ENCODE results near the gene CHMP6. TPM values are rescaled to one million over a fixed set of nuclear protein-coding genes. Genes with fewer than 3 reads are reported as not detected.

Gene CHMP6
- total RNA-seq, result 10 to 100 TPM; 40.1 to 47.6 TPM
- 10 to 100 TPM; 41.3 to 43.2 (median 41.6) TPM for polyA plus RNA-seq
- 8.4 to 27.7 (median 21.9) reads per million in 6 experiments for total RNA-seq

DNA sequence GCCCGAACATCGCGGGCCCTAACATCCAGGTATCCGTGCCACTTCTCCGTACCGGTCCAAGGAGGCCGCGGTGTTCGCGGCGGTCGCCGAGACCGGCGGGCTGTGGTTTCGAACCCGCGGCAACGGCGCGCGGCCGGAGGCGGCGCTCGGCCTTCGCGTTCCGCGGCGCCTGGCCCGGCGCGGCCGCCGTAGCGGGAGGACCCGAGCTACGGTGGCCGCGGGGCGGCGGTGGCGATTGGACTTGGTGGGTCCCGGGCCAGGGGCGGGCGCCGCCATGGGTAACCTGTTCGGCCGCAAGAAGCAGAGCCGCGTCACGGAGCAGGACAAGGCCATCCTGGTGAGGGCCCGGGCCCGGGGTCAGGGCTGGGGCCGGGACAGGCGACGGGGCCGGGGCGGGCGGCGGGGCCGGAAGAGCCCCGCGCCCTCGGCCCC lies at the start of gene CHMP6:
Gene CHMP6, plus strand, starts transcription at position 197 of the 432 bp plus-strand sequence. Its CDS starts 78 bp downstream, at position 275.
- POLR2A ChIA-PET, result interaction anchor here (0.6 to 4.6 kb wide), 8 partner anchors 13 to 537 kb away, joined by 3 to 29 read pairs (median 3); no protein-coding TSS in a partner anchor
- Mint-ChIP-seq H3K4me3 (peak within 1 kb of the TSS; percentile 78 to 89 (median 80)), H3K27me3 (no peaks in the 10 kb centered on the region), H3K9me3 (no peaks in the 10 kb centered on the region), H3K4me1 (peaks cover 12 to 45% (median 29%) of the 10 kb centered on the region in 4 donors), H3K27ac (peak within 1 kb of the TSS; percentile 79 to 90 (median 86)), H3K36me3 (peaks cover 0 to 13% (median 5%) of the 10 kb centered on the region in 3 donors)
- DNase-seq (peak; percentile 44 to 87 (median 72)), ATAC-seq (peak; percentile 67 to 73)

DNA sequence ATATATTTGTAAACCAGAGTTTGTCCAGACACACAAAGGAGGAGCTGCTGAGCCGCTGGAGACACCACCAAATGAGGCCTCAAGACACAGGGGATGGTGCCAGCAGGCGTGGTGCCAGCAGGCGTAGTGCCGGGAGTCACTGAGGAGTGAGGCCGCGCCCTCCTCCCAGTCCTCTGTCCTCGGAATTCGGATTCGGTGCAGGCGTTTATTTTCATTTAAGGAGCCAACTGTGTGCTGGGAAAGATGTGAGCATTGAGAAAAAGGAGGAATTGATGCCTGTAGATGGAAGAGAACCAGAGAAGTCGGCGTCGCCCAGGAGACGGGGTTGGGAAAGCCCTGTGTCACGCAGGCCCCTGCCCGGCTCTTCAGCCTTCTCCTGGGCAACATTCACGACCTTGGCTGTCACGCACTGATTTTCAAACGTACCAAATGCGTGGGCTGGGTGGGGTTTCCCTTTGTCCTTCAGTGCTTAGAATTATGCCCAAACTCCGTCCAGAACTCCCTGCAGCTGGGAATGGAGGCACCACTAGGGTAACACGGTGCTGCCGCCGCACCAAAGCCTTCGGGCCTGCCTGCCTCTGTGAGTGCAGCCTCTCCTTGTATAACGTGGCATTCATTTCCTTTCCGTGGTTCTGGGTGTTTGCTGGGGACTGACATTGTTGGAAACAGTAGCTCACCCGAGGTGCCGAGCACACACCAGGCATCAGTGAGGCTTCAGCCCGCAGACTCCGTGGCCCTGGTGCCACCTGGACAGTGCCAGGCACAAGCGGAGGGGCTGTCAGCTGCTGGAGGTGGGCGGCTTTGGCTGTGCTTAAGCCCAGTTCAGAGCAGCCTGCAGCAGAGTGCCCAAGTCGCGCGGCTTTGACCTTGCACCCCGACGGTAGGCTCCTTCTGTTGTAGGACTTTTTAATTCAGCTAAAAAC lies 49.0 kb upstream of the CHMP6 start:
- POLR2A ChIA-PET, result no interaction called here
- Mint-ChIP-seq H3K27ac (peak overlapping the region in 1 of 10 donors; percentile 73), H3K36me3 (peaks cover 10 to 38% (median 24%) of the 10 kb centered on the region in 3 donors), H3K27me3 (no peaks in the 10 kb centered on the region), H3K9me3 (no peaks in the 10 kb centered on the region), H3K4me1 (peaks cover 14 to 31% (median 20%) of the 10 kb centered on the region in 4 donors), H3K4me3 (no peak overlapping the region)
- DNase-seq, result peak in 1 of 10 donors; percentile 38
- ATAC-seq, result no peak

DNA sequence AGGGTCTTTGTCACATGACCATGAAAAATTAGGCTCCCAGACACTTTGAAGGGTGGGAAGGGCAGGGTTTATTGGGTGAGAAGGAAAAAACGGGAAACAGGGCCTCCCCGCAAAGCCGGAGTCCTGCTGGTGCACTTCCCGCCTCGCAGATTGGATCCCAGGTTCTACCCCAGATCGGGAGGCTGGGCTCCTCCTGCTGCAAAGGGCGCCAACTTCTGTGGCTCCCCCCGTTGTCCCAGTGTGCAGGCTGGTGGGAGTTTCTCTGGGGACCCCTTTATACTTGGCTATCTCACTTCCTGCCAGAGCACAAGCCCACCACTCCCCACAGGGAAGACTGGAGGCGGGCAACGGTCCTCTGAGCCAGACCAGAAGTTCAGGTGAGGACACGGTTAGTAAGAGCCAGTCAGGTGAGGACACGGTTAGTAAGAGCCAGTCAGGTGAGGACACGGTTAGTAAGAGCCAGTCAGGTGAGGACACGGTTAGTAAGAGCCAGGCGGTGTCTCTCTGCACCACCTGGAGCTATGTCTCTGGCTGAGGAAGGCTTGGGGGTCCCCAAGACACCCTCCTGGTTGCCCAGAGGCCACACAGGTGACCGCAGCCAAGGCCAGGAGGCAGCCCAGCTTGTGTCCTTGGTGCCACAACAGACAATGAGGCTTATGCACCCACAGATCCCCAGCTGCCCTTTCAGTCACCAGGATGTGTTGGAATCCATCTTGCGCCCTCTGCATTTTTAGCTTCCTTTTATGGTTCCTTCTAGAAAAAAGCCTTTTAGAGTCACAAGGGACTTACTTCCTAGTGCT lies 48.1 kb upstream of the CHMP6 start:
- POLR2A ChIA-PET, result no interaction called here
- ATAC-seq, result no peak

DNA sequence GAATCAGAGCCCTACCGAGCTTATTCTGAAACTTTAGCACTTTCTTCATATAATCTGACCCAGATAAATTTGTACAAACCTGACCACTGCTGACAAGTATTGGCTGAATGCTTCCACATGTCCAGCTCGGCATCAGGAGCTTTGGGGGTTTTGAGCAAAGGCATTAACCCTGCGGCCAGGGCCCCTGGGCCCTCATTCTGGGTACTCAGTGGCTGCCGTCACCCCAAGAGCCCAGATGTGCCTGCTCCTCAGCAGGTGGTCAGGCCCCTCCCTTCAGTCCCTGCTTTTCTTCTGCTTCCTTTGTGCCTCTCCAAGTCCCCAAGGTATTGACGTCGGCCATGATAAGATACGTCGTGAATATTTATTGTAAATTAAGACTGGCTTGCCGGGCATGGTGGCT lies 47.3 kb upstream of the CHMP6 start:
- peak in 1 of 10 donors; percentile 44 for DNase-seq
- peaks cover 3 to 16% (median 5%) of the 10 kb centered on the region in 4 donors for H3K4me1 Mint-ChIP-seq
- no peaks in the 10 kb centered on the region for H3K9me3 Mint-ChIP-seq
- H3K27me3 Mint-ChIP-seq, result no peaks in the 10 kb centered on the region
- POLR2A ChIA-PET, result no interaction called here
- no peak for ATAC-seq
- no peak overlapping the region for H3K4me3 Mint-ChIP-seq
- H3K27ac Mint-ChIP-seq, result peak overlapping the region in 1 of 10 donors; percentile 59
- peaks cover 10 to 42% (median 26%) of the 10 kb centered on the region in 3 donors for H3K36me3 Mint-ChIP-seq

More for the DNA sequence above, 48.1 kb upstream of the CHMP6 start:
- Mint-ChIP-seq H3K4me3 (no peak overlapping the region), H3K9me3 (no peaks in the 10 kb centered on the region), H3K27me3 (no peaks in the 10 kb centered on the region), H3K36me3 (peaks cover 10 to 42% (median 26%) of the 10 kb centered on the region in 3 donors), H3K4me1 (peaks cover 8 to 24% (median 13%) of the 10 kb centered on the region in 4 donors), H3K27ac (no peak overlapping the region)
- peak in 1 of 10 donors; percentile 49 for DNase-seq

DNA sequence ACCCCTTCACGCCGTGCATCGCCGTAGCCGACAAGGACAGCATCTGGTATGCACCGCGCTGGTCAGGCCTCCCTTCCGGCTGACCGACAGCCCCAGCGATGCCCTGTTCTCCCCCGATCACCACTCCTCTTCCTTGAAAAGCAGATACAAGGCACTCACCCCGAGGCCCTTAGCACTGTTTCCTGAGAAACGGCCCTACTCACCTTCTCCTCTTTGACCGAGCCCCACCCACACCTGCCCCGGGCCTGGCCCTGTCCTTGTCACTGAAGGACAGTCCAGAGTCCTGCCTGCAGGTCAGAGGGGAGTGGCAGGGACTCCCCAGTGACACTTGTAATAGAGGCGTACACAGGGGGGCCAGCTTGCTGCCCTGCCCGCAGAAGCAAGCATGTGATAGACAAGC lies 45.9 kb upstream of the CHMP6 start:
- ATAC-seq, result no peak
- no peaks in the 10 kb centered on the region for H3K27me3 Mint-ChIP-seq

DNA sequence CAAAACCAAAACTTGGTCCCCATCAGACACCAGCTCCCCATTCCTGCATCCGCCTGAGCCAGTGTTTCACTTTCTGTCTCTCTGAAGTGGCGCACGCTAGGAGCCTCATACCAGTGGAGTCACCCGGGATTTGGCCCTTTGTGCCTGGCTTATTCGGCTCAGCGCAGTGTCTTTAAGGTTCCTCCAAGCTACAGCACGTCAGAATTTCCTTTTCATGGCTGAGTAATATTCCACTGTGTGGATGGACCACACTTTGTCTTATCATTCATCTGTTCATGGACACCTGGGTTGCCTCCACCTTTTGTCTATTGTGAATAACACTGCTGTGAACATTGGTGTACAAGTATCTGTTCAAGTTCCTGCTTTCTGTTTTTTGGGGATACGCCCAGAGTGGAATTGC lies 45.2 kb upstream of the CHMP6 start:
- POLR2A ChIA-PET, result no interaction called here
- peak in 1 of 10 donors; percentile 35 for DNase-seq
- H3K27me3 Mint-ChIP-seq, result no peaks in the 10 kb centered on the region
- no peak overlapping the region for H3K4me3 Mint-ChIP-seq
- H3K36me3 Mint-ChIP-seq, result peaks cover 10 to 49% (median 29%) of the 10 kb centered on the region in 3 donors
- peaks cover 0 to 7% (median under 1%) of the 10 kb centered on the region in 4 donors for H3K4me1 Mint-ChIP-seq
- no peaks in the 10 kb centered on the region for H3K9me3 Mint-ChIP-seq
- no peak for ATAC-seq
- no peak overlapping the region for H3K27ac Mint-ChIP-seq

More for the DNA sequence above, 45.9 kb upstream of the CHMP6 start:
- Mint-ChIP-seq H3K9me3 (no peaks in the 10 kb centered on the region), H3K36me3 (peaks cover 10 to 51% (median 29%) of the 10 kb centered on the region in 3 donors), H3K4me3 (no peak overlapping the region), H3K4me1 (peaks cover 0 to 11% (median under 1%) of the 10 kb centered on the region in 4 donors), H3K27ac (peak overlapping the region in 1 of 10 donors; percentile 7)
- POLR2A ChIA-PET, result no interaction called here
- peak in 1 of 10 donors; percentile 57 for DNase-seq

DNA sequence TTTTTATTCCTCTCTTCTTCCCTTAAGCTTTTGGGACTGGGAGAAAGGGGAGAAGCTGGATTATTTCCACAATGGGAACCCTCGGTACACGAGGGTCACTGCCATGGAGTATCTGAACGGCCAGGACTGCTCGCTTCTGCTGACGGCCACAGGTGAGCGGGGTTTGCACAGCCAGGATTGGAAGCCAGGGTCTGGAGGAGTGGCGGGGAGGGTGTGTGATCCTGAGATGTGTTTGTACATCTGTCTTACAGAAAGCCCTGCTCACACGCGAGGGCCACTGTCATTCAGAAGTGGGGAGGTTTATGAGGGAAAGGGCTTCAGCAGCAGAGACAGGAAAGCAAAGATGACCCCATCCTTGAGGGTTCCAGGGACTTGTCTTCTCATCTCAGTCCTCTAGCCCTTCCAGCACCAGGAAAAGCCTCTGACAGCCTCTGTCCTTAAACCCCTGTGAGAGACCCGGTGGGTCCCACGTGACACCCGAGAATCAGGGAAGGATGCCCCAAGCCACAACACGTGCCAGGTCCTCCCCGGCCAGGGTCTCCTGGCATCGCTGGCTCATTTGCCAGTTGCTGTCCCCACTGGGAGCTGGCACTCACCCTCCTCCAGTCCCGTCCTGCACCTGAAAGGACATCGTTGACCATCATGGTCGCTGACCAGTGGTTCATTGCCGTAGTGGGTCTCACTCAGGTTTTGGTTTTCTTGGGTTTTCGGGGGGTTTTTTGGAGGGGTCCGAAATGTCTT lies 44.3 kb upstream of the CHMP6 start:
- H3K27me3 Mint-ChIP-seq, result no peaks in the 10 kb centered on the region
- DNase-seq, result peak in 1 of 10 donors; percentile 31
- H3K27ac Mint-ChIP-seq, result peak overlapping the region in 1 of 10 donors; percentile 56
- H3K4me1 Mint-ChIP-seq, result peaks cover 0 to 4% (median under 1%) of the 10 kb centered on the region in 4 donors
- H3K4me3 Mint-ChIP-seq, result no peak overlapping the region
- POLR2A ChIA-PET, result no interaction called here
- H3K36me3 Mint-ChIP-seq, result peaks cover 10 to 46% (median 27%) of the 10 kb centered on the region in 3 donors
- H3K9me3 Mint-ChIP-seq, result no peaks in the 10 kb centered on the region
- ATAC-seq, result no peak

DNA sequence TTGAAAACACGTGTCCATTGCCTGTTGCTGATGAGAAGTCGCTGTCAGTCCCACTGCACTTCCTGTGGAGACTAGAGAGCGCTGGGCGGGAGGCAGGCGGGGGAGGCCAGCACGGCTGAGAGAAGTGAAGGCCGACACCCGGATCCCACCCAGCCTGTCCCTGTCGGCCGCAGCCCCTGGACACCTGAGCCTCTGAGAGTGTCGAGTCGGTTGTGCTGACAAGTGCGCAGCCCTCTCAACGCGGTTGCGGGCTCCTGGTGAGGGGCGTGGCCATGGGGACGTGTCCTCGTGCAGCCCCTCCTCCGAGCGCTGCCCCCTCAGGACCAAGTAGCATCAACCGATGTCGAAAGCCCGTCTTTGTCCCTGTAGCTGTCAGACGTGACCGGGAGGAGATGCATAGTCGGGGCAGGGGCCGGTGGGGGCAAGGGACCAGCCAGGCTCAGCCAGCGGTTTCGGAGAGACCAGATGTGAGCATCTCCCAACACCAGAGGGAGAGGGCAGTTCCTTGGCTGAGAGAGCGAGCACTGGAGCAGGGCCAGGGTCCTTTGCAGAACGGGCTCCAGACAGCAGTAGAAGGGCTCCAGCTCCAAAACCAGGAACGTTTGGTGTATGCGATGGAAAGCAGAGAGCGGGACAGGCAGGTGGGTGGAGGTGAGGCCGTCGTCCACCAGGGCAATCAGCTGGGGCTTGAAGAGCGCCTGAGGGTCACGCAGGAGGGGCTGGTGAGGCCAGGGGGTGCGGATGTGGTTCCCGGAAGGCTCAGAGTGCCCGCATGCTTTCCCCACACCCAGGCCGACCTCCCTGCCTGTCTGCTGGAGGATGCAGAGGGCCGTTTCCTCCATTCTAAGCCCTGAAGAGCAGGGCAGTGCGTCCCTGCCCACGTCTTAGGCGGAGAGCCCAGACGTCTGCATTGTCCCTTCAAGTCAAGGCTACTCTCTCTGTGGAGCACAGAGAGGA lies 43.3 kb upstream of the CHMP6 start:
- ATAC-seq (no peak), DNase-seq (peak in 1 of 10 donors; percentile 48)
- no peak overlapping the region for H3K27ac Mint-ChIP-seq
- peaks cover 0 to 4% (median under 1%) of the 10 kb centered on the region in 4 donors for H3K4me1 Mint-ChIP-seq
- POLR2A ChIA-PET, result no interaction called here
- peaks cover 10 to 48% (median 26%) of the 10 kb centered on the region in 3 donors for H3K36me3 Mint-ChIP-seq
- no peaks in the 10 kb centered on the region for H3K27me3 Mint-ChIP-seq
- no peaks in the 10 kb centered on the region for H3K9me3 Mint-ChIP-seq
- H3K4me3 Mint-ChIP-seq, result peak overlapping the region in 1 of 10 donors; percentile 63

DNA sequence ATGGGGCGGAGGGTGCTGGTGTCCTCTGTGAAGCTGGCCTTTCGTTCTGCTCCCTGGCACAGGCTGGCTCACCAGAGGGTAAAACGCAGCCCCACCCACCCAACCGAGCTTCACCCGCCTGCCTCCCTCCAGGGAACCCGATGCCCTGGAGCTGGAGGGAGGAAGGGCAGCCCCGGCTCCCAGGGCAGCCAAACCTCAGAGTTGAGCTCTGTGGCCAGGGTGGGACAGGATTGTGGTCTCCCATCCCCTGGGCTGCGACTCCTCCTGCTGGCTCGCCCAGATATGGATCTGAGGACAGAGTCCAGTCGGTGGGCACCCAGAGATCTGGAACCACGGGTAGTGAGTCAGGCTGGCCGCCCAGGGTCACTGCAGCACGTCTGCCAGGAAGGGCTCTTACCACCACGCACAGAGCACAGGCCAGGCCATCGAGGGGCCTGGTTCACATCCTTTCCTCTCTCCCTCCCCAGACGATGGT lies 42.6 kb upstream of the CHMP6 start:
- Mint-ChIP-seq H3K4me3 (no peak overlapping the region), H3K36me3 (peaks cover 10 to 51% (median 26%) of the 10 kb centered on the region in 3 donors), H3K4me1 (peaks cover 0 to 9% (median under 1%) of the 10 kb centered on the region in 4 donors), H3K27me3 (no peaks in the 10 kb centered on the region), H3K27ac (no peak overlapping the region), H3K9me3 (no peaks in the 10 kb centered on the region)
- POLR2A ChIA-PET, result no interaction called here
- peak in 1 of 10 donors; percentile 45 for DNase-seq
- no peak for ATAC-seq

DNA sequence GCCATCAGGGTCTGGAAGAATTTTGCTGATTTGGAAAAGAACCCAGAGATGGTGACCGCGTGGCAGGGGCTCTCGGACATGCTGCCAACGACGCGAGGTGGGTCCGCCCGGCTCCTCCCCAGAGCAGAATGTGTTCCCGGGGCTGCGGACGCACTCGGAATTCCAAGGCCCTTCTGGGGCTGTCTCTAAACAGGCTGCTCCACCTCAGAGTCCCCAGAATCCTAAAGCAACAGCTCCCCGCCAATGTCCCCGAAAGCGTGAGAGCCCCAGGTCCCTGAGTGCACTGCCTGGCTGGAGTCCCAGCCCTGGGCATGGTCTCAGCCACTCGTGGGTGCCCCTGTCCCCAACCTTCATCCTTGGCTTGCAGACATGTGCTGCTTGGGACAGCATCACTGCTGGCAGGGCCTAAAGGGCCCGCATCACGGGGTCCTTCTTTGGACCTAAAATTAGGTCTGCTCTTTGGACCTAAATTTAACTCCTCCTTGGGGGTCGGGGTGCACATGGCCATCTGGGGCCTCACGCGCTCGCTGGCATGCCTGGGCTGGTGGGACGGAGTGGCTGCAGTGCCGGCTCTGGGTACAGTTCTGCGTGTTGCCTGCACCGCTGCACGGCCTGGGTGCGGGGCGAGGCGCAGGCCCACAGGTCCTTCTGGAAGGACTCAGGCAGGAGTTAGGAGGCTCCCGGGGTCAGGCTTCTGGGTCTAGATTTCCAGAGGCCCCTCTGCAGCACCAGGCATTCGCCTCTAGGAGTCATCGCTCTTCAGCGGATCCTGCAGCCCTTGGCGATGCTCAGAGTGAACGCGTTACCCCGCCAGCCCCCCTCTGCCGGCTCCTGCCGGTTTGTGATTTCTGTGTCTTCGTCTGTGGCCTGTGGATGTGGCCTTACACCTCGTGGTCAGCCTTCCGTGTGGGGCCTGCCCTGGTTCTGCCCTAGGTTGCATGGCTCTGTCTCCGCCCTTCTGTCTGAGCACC lies 41.9 kb upstream of the CHMP6 start:
- POLR2A ChIA-PET, result no interaction called here
- ATAC-seq (no peak), DNase-seq (peak in 1 of 10 donors; percentile 49)
- H3K4me3 Mint-ChIP-seq, result no peak overlapping the region
- H3K4me1 Mint-ChIP-seq, result peaks cover 0 to 8% (median under 1%) of the 10 kb centered on the region in 4 donors
- peaks cover 10 to 46% (median 27%) of the 10 kb centered on the region in 3 donors for H3K36me3 Mint-ChIP-seq
- no peaks in the 10 kb centered on the region for H3K27me3 Mint-ChIP-seq
- no peaks in the 10 kb centered on the region for H3K9me3 Mint-ChIP-seq
- H3K27ac Mint-ChIP-seq, result peak overlapping the region in 2 of 10 donors; percentile 34 to 56
